ENCODE results near the gene AGAP2. TPM values are rescaled to one million over a fixed set of nuclear protein-coding genes. Genes with fewer than 3 reads are reported as not detected.
A peak's percentile ranks its signal among the peaks of the same experiment; 100 is the strongest.

Gene AGAP2
- polyA plus RNA-seq, 1 donor (not counting 4 experiments of a cell fraction or from before 2014, with no cell fraction given) = 0.13 TPM

DNA sequence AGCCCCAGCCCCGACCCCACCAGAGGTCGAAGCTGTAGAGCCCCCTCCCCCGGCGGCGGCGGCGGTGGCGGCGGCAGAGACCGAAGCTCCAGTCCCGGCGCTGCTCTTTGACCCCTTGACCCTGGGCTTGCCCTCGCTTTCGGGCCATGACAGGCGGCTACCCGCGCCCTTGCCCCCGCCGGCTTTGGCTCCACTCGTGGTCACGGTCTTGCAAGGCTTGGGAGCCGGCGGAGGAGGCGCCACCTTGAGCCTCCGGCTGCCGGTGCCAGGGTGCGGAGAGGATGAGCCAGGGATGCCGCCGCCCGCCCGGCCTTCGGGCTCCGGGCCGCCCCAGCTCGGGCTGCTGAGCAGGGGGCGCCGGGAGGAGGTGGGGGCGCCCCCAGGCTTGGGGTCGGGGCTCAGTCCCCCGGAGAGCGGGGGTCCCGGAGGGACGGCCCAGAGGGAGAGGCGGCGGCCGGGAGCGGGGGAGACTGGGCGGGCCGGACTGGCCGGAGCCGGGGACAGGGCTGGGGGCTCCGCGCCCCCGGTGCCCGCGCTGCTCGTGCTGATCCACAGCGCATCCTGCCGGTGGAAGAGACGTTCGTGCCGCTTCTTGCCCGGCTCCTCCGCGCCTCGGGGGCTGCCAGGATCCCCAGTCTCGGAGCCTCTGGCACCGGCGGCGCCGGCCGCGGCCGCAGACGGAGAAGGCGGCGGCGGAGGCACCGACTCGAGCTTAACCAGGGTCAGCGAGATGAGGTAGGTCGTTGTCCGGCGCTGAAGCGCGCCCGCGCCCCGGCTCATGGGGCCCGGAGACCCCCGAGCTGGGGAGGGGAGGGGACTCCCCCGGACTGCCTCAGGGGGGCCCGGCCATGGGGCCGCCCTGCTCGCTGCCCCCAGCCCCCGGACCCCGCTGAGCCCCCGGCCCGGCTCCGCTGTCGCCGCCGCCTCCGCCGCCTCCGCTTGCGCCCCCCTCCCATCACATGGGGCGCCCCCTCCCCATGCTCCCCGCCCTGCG is 778 bp downstream of the AGAP2 start:
- Histone ChIP-seq H3K27ac (ENCODE audit: control insufficient read depth, insufficient read depth, low read length) (no peak overlapping the region), H4K20me1 (ENCODE audit: control insufficient read depth, extremely low read depth, insufficient read depth, low read length) (no peaks in the 10 kb centered on the region), H3K4me2 (ENCODE audit: control insufficient read depth, extremely low read depth, insufficient read depth, low read depth, low read length) (peak overlapping the region; percentile 40), H3K9me1 (ENCODE audit: control insufficient read depth, extremely low read depth, insufficient read depth, low read length) (no peaks in the 10 kb centered on the region), H3K9me3 (ENCODE audit: control insufficient read depth, low read depth, low read length) (no peaks in the 10 kb centered on the region), H3K27me3 (ENCODE audit: control insufficient read depth, extremely low read depth, insufficient read depth, low read length) (peaks cover 60% of the 10 kb centered on the region), H3K79me2 (ENCODE audit: control insufficient read depth, insufficient read depth, low read length) (no peaks in the 10 kb centered on the region), H3K4me1 (ENCODE audit: control insufficient read depth, extremely low read depth, insufficient read depth, low read length) (peaks cover 19% of the 10 kb centered on the region), H3K36me3 (ENCODE audit: control insufficient read depth in 2 of 2, extremely low read depth in 1 of 2, insufficient read depth in 2 of 2, low read length in 2 of 2) (no peaks in the 10 kb centered on the region), H3K9ac (ENCODE audit: control insufficient read depth, extremely low read depth, insufficient read depth, low read length) (no peak overlapping the region), H2AFZ (ENCODE audit: control insufficient read depth, low read length) (no peak overlapping the region), H3K4me3 (ENCODE audit: control insufficient read depth in 2 of 3, extremely low read depth in 1 of 3, insufficient read depth in 2 of 3, low read depth in 1 of 3, low read length in 3 of 3) (peak overlapping the region in 1 of 3 experiments; percentile 13)
- TF ChIP-seq, protein P1, sequence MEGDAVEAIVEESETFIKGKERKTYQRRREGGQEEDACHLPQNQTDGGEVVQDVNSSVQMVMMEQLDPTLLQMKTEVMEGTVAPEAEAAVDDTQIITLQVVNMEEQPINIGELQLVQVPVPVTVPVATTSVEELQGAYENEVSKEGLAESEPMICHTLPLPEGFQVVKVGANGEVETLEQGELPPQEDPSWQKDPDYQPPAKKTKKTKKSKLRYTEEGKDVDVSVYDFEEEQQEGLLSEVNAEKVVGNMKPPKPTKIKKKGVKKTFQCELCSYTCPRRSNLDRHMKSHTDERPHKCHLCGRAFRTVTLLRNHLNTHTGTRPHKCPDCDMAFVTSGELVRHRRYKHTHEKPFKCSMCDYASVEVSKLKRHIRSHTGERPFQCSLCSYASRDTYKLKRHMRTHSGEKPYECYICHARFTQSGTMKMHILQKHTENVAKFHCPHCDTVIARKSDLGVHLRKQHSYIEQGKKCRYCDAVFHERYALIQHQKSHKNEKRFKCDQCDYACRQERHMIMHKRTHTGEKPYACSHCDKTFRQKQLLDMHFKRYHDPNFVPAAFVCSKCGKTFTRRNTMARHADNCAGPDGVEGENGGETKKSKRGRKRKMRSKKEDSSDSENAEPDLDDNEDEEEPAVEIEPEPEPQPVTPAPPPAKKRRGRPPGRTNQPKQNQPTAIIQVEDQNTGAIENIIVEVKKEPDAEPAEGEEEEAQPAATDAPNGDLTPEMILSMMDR (optimal IDR thresholded peaks at IDR 0.05 in 1 of 3, IDR thresholded peaks at IDR 0.05 in 1 of 3, conservative IDR thresholded peaks at IDR 0.05 in 1 of 3; ENCODE audit: extremely low read depth in 1 of 3, insufficient read depth in 2 of 3, low read length in 3 of 3) = peak in 2 of 3 experiments; percentile 39 to 59
- peak; percentile 85 for TF ChIP-seq EZH2 (IDR thresholded peaks at IDR 0.05; ENCODE audit: low read length)
- dilution Hi-C loops (cut with MboI; ENCODE audit: extremely low pct_ligation_motif_present, low sequenced_read_pairs) = loop anchor here (25.0 kb wide), 1 partner anchor 150 kb away; the partner anchor contains the start of gene PIP4K2C
- DNase-seq (ENCODE audit: low read depth, low spot score) (no peak), FAIRE-seq (no peak)

DNA sequence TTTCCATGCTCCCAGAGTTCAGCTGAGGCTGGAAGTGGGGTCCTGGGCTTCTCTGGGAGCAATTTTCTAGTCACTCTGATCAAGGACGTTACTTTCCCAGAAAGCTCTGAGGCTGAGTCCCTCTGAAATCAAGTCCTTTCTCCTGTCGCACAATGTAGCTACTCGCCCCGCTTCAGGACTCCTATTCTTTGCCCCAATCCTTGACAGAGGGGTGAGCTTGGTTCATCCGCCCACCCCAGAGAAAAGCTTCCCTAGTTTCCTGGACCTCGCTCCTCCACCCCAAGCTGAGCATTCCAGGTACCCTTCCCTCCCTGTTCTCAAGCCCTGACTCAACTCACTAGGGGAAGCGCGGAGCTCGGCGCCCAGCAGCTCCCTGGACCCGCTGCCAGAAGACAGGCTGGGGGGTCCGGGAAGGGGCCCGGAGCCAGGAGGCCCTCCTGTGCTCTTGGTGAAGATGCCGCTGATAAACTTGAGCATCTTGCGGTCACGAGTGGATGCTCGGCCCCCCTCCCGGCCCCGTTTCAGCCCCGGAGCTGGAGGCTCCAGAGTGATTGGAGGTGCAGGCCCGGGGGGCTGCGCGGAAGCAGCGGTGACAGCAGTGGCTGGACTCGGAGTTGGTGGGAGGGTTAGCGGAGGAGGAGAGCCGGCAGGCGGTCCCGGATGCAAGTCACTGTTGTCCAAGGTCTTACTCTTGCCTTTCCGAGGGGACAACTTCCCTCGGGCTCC is 1.6 kb downstream of the AGAP2 start:
- no peaks in the 10 kb centered on the region for H3K36me3 ChIP-seq (ENCODE audit: control insufficient read depth in 2 of 2, extremely low read depth in 1 of 2, insufficient read depth in 2 of 2, low read length in 2 of 2)
- peaks cover 15% of the 10 kb centered on the region for H3K4me1 ChIP-seq (ENCODE audit: control insufficient read depth, extremely low read depth, insufficient read depth, low read length)
- FAIRE-seq (no peak), DNase-seq (ENCODE audit: low read depth, low spot score) (no peak)
- H3K9ac ChIP-seq (ENCODE audit: control insufficient read depth, extremely low read depth, insufficient read depth, low read length) = no peak overlapping the region
- H3K4me3 ChIP-seq (ENCODE audit: control insufficient read depth in 2 of 3, extremely low read depth in 1 of 3, insufficient read depth in 2 of 3, low read depth in 1 of 3, low read length in 3 of 3) = peak overlapping the region in 2 of 3 experiments; percentile 34 to 47
- H3K27ac ChIP-seq (ENCODE audit: control insufficient read depth, insufficient read depth, low read length) = no peak overlapping the region
- no peaks in the 10 kb centered on the region for H3K9me1 ChIP-seq (ENCODE audit: control insufficient read depth, extremely low read depth, insufficient read depth, low read length)
- H3K4me2 ChIP-seq (ENCODE audit: control insufficient read depth, extremely low read depth, insufficient read depth, low read depth, low read length) = peak overlapping the region; percentile 67
- no peak overlapping the region for H2AFZ ChIP-seq (ENCODE audit: control insufficient read depth, low read length)
- H3K9me3 ChIP-seq (ENCODE audit: control insufficient read depth, low read depth, low read length) = no peaks in the 10 kb centered on the region
- TF ChIP-seq, protein P1 (optimal IDR thresholded peaks at IDR 0.05 in 1 of 3, IDR thresholded peaks at IDR 0.05 in 1 of 3, conservative IDR thresholded peaks at IDR 0.05 in 1 of 3; ENCODE audit: extremely low read depth in 1 of 3, insufficient read depth in 2 of 3, low read length in 3 of 3) = no peak
- peak; percentile 95 for TF ChIP-seq EZH2 (IDR thresholded peaks at IDR 0.05; ENCODE audit: low read length)
- H4K20me1 ChIP-seq (ENCODE audit: control insufficient read depth, extremely low read depth, insufficient read depth, low read length) = no peaks in the 10 kb centered on the region
- H3K79me2 ChIP-seq (ENCODE audit: control insufficient read depth, insufficient read depth, low read length) = no peaks in the 10 kb centered on the region
- H3K27me3 ChIP-seq (ENCODE audit: control insufficient read depth, extremely low read depth, insufficient read depth, low read length) = peaks cover 60% of the 10 kb centered on the region
- dilution Hi-C loops (cut with MboI; ENCODE audit: extremely low pct_ligation_motif_present, low sequenced_read_pairs) = loop anchor here (25.0 kb wide), 1 partner anchor 150 kb away; the partner anchor contains the start of gene PIP4K2C
